Endothelial cell of umbilical vein (primary cell): ENCODE data around the gene PYGO1. TPM values are rescaled to one million over a fixed set of nuclear protein-coding genes. Genes with fewer than 3 reads are reported as not detected.

Source experiments
- BruUV-seq: library from RNA; stranded (reverse); fragments of 400-500 nt; replicated peaks from 2 replicates; lab custom pipeline; 2021; lab: Mats Ljungman, UMichigan
- CTCF ChIA-PET: fragments of 300-600, 350-600 bp; sonication (Branson Sonifier 250); formaldehyde crosslinking; loops from one replicate; lab custom pipeline; 2021; ENCODE audit warnings: antibody characterized with exemption, inconsistent platforms; lab: Charles Lee
- POLR2A ChIA-PET: fragments of 300-600, 350-600 bp; sonication (Branson Sonifier 250); formaldehyde crosslinking; loops from one replicate; lab custom pipeline; 2021; ENCODE audit warnings: antibody characterized with exemption, inconsistent platforms; lab: Charles Lee
- DNase-seq: peaks from one replicate; pipeline ENCODE4 v3.0.0-alpha.2; 2011; ENCODE audit warnings: low read depth, low spot score
- FAIRE-seq: peaks from 2 replicates; lab custom pipeline; 2011; peaks lifted over from hg19 to GRCh38; lab: Jason Lieb, UNC
- H2AFZ ChIP-seq: 2 replicates; pipeline ENCODE4 v1.6.0; 2012; ENCODE audit warnings: low read depth, low read length, control low read depth, inconsistent platforms
- H3K27ac ChIP-seq: 2 replicates; pipeline ENCODE4 v1.5.1; 2011; ENCODE audit warnings: low read depth, mild to moderate bottlenecking, control low read depth, low read length, moderate library complexity; ENCODE audit not compliant: insufficient read depth
- H3K27me3 ChIP-seq, 2 experiments: 2 replicates each; pipeline versions ENCODE4 v1.6.0 to v1.6.1; 2011; ENCODE audit warnings: low read length in 2 of 2, mixed read lengths in 1 of 2; ENCODE audit not compliant: control insufficient read depth in 2 of 2, insufficient read depth in 2 of 2
- H3K36me3 ChIP-seq, 2 experiments: 2 replicates in 1 of 2; 3 replicates in 1 of 2; pipeline ENCODE4 v1.5.1; 2011; ENCODE audit warnings: low read length in 2 of 2, mild to moderate bottlenecking in 1 of 2, moderate library complexity in 1 of 2; ENCODE audit not compliant: control insufficient read depth in 2 of 2, insufficient read depth in 2 of 2; ENCODE audit errors: extremely low read depth in 1 of 2
- H3K4me1 ChIP-seq: 3 replicates; pipeline ENCODE4 v1.5.1; 2011; ENCODE audit warnings: mild to moderate bottlenecking, low read length; ENCODE audit not compliant: control insufficient read depth, insufficient read depth; ENCODE audit errors: extremely low read depth
- H3K4me2 ChIP-seq: 2 replicates; pipeline ENCODE4 v1.6.1; 2011; ENCODE audit warnings: low read length, control low read depth, mixed read lengths; ENCODE audit not compliant: insufficient read depth
- H3K4me3 ChIP-seq, 3 experiments: fragments of 200-600 bp in 1 of 3; sonication (generic), shearing (Covaris generic) in 1 of 3; replicated peaks in 1 of 3; 2 replicates each; pipeline ENCODE4 v1.5.1; 2011 to 2016; ENCODE audit warnings: control low read depth in 3 of 3, low read length in 3 of 3, mild to moderate bottlenecking in 2 of 3, inconsistent platforms in 1 of 3, low read depth in 1 of 3, moderate library complexity in 1 of 3; ENCODE audit not compliant: insufficient read depth in 1 of 3
- H3K79me2 ChIP-seq: 2 replicates; pipeline ENCODE4 v1.6.0; 2012; ENCODE audit warnings: low read length, inconsistent platforms; ENCODE audit not compliant: control insufficient read depth, insufficient read depth
- H3K9ac ChIP-seq: replicated peaks from 2 replicates; pipeline ENCODE3; 2011; ENCODE audit warnings: low read length, control low read depth; ENCODE audit not compliant: insufficient read depth; ENCODE audit errors: extremely low read depth
- H3K9me1 ChIP-seq: replicated peaks from 3 replicates; pipeline ENCODE4 v1.6.0; 2011; ENCODE audit warnings: mild to moderate bottlenecking, low read length; ENCODE audit not compliant: control insufficient read depth, insufficient read depth; ENCODE audit errors: extremely low read depth
- H3K9me3 ChIP-seq: replicated peaks from 2 replicates; pipeline ENCODE4 v1.5.1; 2012; ENCODE audit warnings: low read length, inconsistent platforms; ENCODE audit not compliant: control insufficient read depth, insufficient read depth
- H4K20me1 ChIP-seq: replicated peaks from 2 replicates; pipeline ENCODE3; 2011; ENCODE audit warnings: mild to moderate bottlenecking, low read length; ENCODE audit not compliant: control insufficient read depth, insufficient read depth; ENCODE audit errors: extremely low read depth
- EZH2 ChIP-seq: IDR thresholded peaks from 2 replicates; pipeline ENCODE4 v1.6.1; 2012; ENCODE audit warnings: borderline replicate concordance, low read depth, mild to moderate bottlenecking, moderate library complexity, low read length, inconsistent platforms; ENCODE audit not compliant: severe bottlenecking
- FOS ChIP-seq: IDR thresholded peaks from 2 replicates; pipeline ENCODE4 v1.6.1; 2011; ENCODE audit warnings: mild to moderate bottlenecking, low read length, moderate library complexity, borderline replicate concordance; ENCODE audit not compliant: insufficient read depth
- GATA2 ChIP-seq: IDR thresholded peaks from 2 replicates; pipeline ENCODE4 v1.7.0; 2011; ENCODE audit warnings: low read depth, mild to moderate bottlenecking, moderate library complexity, mixed read lengths, low read length; ENCODE audit not compliant: insufficient read length, insufficient read depth
- JUN ChIP-seq: IDR thresholded peaks from 2 replicates; pipeline ENCODE4 v1.6.1; 2011; ENCODE audit warnings: borderline replicate concordance, low read depth; ENCODE audit not compliant: insufficient read length, insufficient read depth
- MYC ChIP-seq: IDR thresholded peaks from one replicate; pipeline ENCODE4 v1.6.1; 2011; ENCODE audit warnings: mild to moderate bottlenecking, low read depth, low read length
- POLR2A ChIP-seq: IDR thresholded peaks from 2 replicates; pipeline ENCODE4 v1.6.1; 2012; ENCODE audit warnings: low read depth, mild to moderate bottlenecking, control low read depth, low read length
- POLR2AphosphoS5 ChIP-seq: IDR thresholded peaks from 2 replicates; pipeline ENCODE4 v1.6.1; 2012; ENCODE audit warnings: low read depth, mild to moderate bottlenecking, control low read depth, low read length, moderate library complexity; ENCODE audit not compliant: insufficient read depth
- dilution Hi-C: fragments of 300-500 bp; cut with MboI; formaldehyde crosslinking; loops from one replicate; pipeline ENCODE4 v1.15.0; 2019; ENCODE audit warnings: low sequenced_read_pairs; ENCODE audit not compliant: extremely low pct_ligation_motif_present
- intact Hi-C: fragments of 100-400 bp; cut with micrococcal nuclease; formaldehyde crosslinking; loops from one replicate; pipeline ENCODE4 v1.10.0; 2022
- polyA plus RNA-seq, 4 experiments: library from polyadenylated mRNA; depleted of rRNA in 3 of 4; stranded (reverse) in 3 of 4; unstranded in 1 of 4; fragments of >200 nt; gene quantifications; 2 replicates each; pipeline versions ENCODE4 v1.2.1 to v1.2.3, GENCODE V29; 2011 to 2012; ENCODE audit warnings: missing spikeins in 1 of 4
- total RNA-seq: library from RNA; stranded (reverse); gene quantifications from 2 replicates; pipeline ENCODE4 v1.2.3, GENCODE V29; 2021
- TF ChIP-seq, protein P1 (sequence below): IDR thresholded peaks from 2 replicates; pipeline ENCODE4 v1.6.1; 2011; ENCODE audit not compliant: insufficient read depth, insufficient read length
- TF ChIP-seq, protein P2 (sequence below), 2 donors: IDR thresholded peaks; 1 replicate in 1 of 2; 2 replicates in 1 of 2; pipeline ENCODE4 v1.5.1; 2011; ENCODE audit warnings: low read length in 2 of 2, mild to moderate bottlenecking in 2 of 2, moderate library complexity in 2 of 2, control low read depth in 1 of 2, inconsistent platforms in 1 of 2, low read depth in 1 of 2; ENCODE audit not compliant: insufficient read depth in 1 of 2; ENCODE audit errors: extremely low read depth in 1 of 2

PYGO1 gene
- total and polyA plus RNA-seq, 2 donors (not counting 3 experiments of a cell fraction or from before 2014, with no cell fraction given): 1.9 to 7.6 TPM

DNA sequence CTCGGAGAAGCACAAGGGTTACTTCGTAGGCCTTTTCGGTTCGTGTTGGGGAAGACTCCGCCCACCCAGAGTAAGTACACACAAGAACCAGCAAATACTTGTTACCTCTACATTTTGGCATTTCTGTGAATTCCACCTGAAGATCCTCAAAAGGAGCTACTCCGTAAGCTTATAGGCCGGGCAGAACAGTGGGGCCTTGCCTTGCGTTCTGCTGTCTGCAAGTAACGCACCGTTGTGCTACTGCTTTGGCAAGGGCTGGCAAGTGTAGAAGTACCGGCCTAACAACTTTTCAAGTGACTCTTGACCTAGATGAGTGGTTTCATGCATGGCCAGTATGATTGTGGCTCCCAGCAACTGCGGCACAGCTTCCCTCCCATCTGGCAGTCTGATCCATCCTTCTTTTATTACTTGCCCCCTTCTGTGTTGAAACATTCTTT, 73.7 kb downstream of the PYGO1 start:
- DNase-seq (no peak), FAIRE-seq (no peak)
- no peak for TF ChIP-seq EZH2
- no peak for TF ChIP-seq POLR2A
- TF ChIP-seq JUN: no peak
- TF ChIP-seq FOS: no peak
- no peak for TF ChIP-seq POLR2AphosphoS5
- no peak for TF ChIP-seq GATA2
- no peak for TF ChIP-seq MYC
- TF ChIP-seq, protein P1, sequence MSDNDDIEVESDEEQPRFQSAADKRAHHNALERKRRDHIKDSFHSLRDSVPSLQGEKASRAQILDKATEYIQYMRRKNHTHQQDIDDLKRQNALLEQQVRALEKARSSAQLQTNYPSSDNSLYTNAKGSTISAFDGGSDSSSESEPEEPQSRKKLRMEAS: no peak
- TF ChIP-seq, protein P2, sequence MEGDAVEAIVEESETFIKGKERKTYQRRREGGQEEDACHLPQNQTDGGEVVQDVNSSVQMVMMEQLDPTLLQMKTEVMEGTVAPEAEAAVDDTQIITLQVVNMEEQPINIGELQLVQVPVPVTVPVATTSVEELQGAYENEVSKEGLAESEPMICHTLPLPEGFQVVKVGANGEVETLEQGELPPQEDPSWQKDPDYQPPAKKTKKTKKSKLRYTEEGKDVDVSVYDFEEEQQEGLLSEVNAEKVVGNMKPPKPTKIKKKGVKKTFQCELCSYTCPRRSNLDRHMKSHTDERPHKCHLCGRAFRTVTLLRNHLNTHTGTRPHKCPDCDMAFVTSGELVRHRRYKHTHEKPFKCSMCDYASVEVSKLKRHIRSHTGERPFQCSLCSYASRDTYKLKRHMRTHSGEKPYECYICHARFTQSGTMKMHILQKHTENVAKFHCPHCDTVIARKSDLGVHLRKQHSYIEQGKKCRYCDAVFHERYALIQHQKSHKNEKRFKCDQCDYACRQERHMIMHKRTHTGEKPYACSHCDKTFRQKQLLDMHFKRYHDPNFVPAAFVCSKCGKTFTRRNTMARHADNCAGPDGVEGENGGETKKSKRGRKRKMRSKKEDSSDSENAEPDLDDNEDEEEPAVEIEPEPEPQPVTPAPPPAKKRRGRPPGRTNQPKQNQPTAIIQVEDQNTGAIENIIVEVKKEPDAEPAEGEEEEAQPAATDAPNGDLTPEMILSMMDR (IDR thresholded peaks at IDR 0.05; ENCODE audit: extremely low read depth in 1 of 2, insufficient read depth in 1 of 2, low read depth in 1 of 2, low read length in 2 of 2): no peak
- intact Hi-C loops: no loop called here
- ChIA-PET CTCF (interaction anchor here (1.0 to 2.5 kb wide), 17 partner anchors 8 to 129 kb away, joined by 3 to 30 read pairs (median 5); no protein-coding TSS in a partner anchor), POLR2A (no interaction called here)
- Histone ChIP-seq H3K4me3 (no peak overlapping the region), H3K9me1 (no peaks in the 10 kb centered on the region), H3K4me1 (no peaks in the 10 kb centered on the region), H3K27ac (no peak overlapping the region), H4K20me1 (no peaks in the 10 kb centered on the region), H3K9me3 (no peaks in the 10 kb centered on the region), H3K9ac (no peak overlapping the region), H2AFZ (no peak overlapping the region), H3K4me2 (no peak overlapping the region), H3K79me2 (no peaks in the 10 kb centered on the region), H3K36me3 (no peaks in the 10 kb centered on the region), H3K27me3 (no peaks in the 10 kb centered on the region)
- dilution Hi-C loops: no loop called here
- BruUV-seq: no TSS peak
